Esophagus muscularis mucosa (tissue), 4 donors: ENCODE data around the gene CNTD1. TPM values are rescaled to one million over a fixed set of nuclear protein-coding genes. Genes with fewer than 3 reads are reported as not detected.

Experiments used
- DNase-seq: peaks from one replicate; pipeline ENCODE4 v3.0.0-alpha.2; 2017; ENCODE audit errors: extremely low spot score
- H3K27ac ChIP-seq, 4 donors: fragments of 200-600 bp; sonication (generic); replicated peaks in 1 of 4; 1 replicate in 3 of 4; 2 replicates in 1 of 4; pipeline ENCODE4 v1.5.1; 2016 to 2019; ENCODE audit warnings: mild to moderate bottlenecking in 1 of 4
- H3K27me3 ChIP-seq, 4 donors: fragments of 200-600 bp; sonication (generic); one replicate each; pipeline versions ENCODE4 v1.5.1 to v1.6.0; 2016 to 2019
- H3K36me3 ChIP-seq, 4 donors: fragments of 200-600 bp; sonication (generic); one replicate each; pipeline ENCODE4 v1.5.1; 2016 to 2019
- H3K4me1 ChIP-seq, 4 donors: fragments of 200-600 bp; sonication (generic); one replicate each; pipeline ENCODE4 v1.5.1; 2016 to 2019
- H3K4me3 ChIP-seq, 4 donors: fragments of 200-600 bp; sonication (generic); 1 replicate in 2 of 4; 2 replicates in 2 of 4; pipeline ENCODE4 v1.5.1; 2016 to 2019; ENCODE audit warnings: mild to moderate bottlenecking in 4 of 4, moderate library complexity in 1 of 4
- H3K9me3 ChIP-seq, 4 donors: fragments of 200-600 bp; sonication (generic); 1 replicate in 3 of 4; 2 replicates in 1 of 4; pipeline ENCODE4 v1.5.1; 2016 to 2019
- CTCF ChIP-seq, 3 experiments: fragments of 200-600 bp in 2 of 3; fragments of 450-650 bp in 1 of 3; sonication (generic) in 2 of 3; IDR thresholded peaks; one replicate each; pipeline ENCODE4 v1.5.1; 2017 to 2019; ENCODE audit warnings: antibody characterized with exemption in 3 of 3, mild to moderate bottlenecking in 2 of 3, moderate library complexity in 1 of 3
- EP300 ChIP-seq: sonication (generic); formaldehyde crosslinking; IDR thresholded peaks from one replicate; pipeline ENCODE4 v1.6.1; 2017; ENCODE audit warnings: antibody characterized with exemption
- POLR2A ChIP-seq: fragments of 450-650 bp; IDR thresholded peaks from one replicate; pipeline ENCODE4 v1.6.1; 2017; ENCODE audit warnings: antibody characterized with exemption, moderate library complexity, mild to moderate bottlenecking, low read depth
- POLR2AphosphoS5 ChIP-seq, 2 donors: sonication (generic); formaldehyde crosslinking; IDR thresholded peaks; one replicate each; pipeline ENCODE4 v1.6.1; 2017; ENCODE audit warnings: antibody characterized with exemption in 2 of 2
- WGBS: methylation state at CpG from one replicate; pipeline ENCODE4 v1.1.5; 2018; 5-methylcytosine and 5-hydroxymethylcytosine counted together
- intact Hi-C: fragments of 100-400 bp; cut with DNase I; formaldehyde crosslinking; loops from one replicate; pipeline ENCODE4 v1.15.1; 2023
- total RNA-seq, 4 donors: library from RNA; depleted of rRNA; stranded (reverse); fragments of >200 nt; gene quantifications; one replicate each; pipeline versions ENCODE4 v1.1.0 to v1.2.1, GENCODE V29; 2016

Gene CNTD1
- total RNA-seq, 4 donors from 2014 or later = 0.50 to 3.9 (median 0.57) TPM; not detected in 1

- H3K27ac ChIP-seq = no peak overlapping the region
- no peak for DNase-seq
- no peaks in the 10 kb centered on the region for H3K27me3 ChIP-seq
- WGBS = 72% methylated on average over 4 of the region's 4 CpGs
- H3K9me3 ChIP-seq = no peaks in the 10 kb centered on the region
- H3K4me3 ChIP-seq = no peak overlapping the region
- intact Hi-C loops = no loop called here
- H3K36me3 ChIP-seq = peaks cover 0 to 23% (median 14%) of the 10 kb centered on the region in 4 donors
- peaks cover 15 to 30% (median 28%) of the 10 kb centered on the region in 4 donors for H3K4me1 ChIP-seq
- TF ChIP-seq EP300 (no peak), CTCF (IDR thresholded peaks at IDR 0.05) (no peak), POLR2A (no peak), POLR2AphosphoS5 (IDR thresholded peaks at IDR 0.05) (no peak)
These were observed 3.6 kb upstream of the CNTD1 start for GRCh38 chr17:42795061-42795460.

GRCh38 chr17:42795465-42795864 is 3.2 kb upstream of the CNTD1 start:
- intact Hi-C loops = no loop called here
- WGBS = 87% methylated on average over 10 of the region's 10 CpGs
- H3K4me3 ChIP-seq = no peak overlapping the region
- no peaks in the 10 kb centered on the region for H3K9me3 ChIP-seq
- H3K27ac ChIP-seq = no peak overlapping the region
- TF ChIP-seq CTCF (IDR thresholded peaks at IDR 0.05) (no peak), POLR2A (no peak), EP300 (no peak), POLR2AphosphoS5 (IDR thresholded peaks at IDR 0.05) (no peak)
- peaks cover 0 to 23% (median 14%) of the 10 kb centered on the region in 4 donors for H3K36me3 ChIP-seq
- H3K27me3 ChIP-seq = no peaks in the 10 kb centered on the region
- peaks cover 15 to 30% (median 28%) of the 10 kb centered on the region in 4 donors for H3K4me1 ChIP-seq
- DNase-seq = no peak

- no peak for DNase-seq
- Histone ChIP-seq H3K36me3 (peaks cover 0 to 23% (median 14%) of the 10 kb centered on the region in 4 donors), H3K4me1 (peaks cover 15 to 30% (median 28%) of the 10 kb centered on the region in 4 donors), H3K4me3 (no peak overlapping the region), H3K27ac (no peak overlapping the region), H3K27me3 (no peaks in the 10 kb centered on the region), H3K9me3 (no peaks in the 10 kb centered on the region)
- intact Hi-C loops = no loop called here
- TF ChIP-seq POLR2A = no peak
- no peak for TF ChIP-seq POLR2AphosphoS5 (IDR thresholded peaks at IDR 0.05)
- TF ChIP-seq CTCF (IDR thresholded peaks at IDR 0.05) = no peak
- TF ChIP-seq EP300 = no peak
- WGBS = 92% methylated on average over 18 of the region's 18 CpGs
These were observed 2.4 kb upstream of the CNTD1 start for GRCh38 chr17:42796066-42796758.

- Histone ChIP-seq H3K4me1 (peaks cover 15 to 30% (median 28%) of the 10 kb centered on the region in 4 donors), H3K27ac (peak overlapping the region in 3 of 4 donors; percentile 80 to 81 (median 80)), H3K9me3 (no peaks in the 10 kb centered on the region), H3K4me3 (peak overlapping the region; percentile 72 to 94 (median 86)), H3K27me3 (no peaks in the 10 kb centered on the region), H3K36me3 (peaks cover 0 to 23% (median 14%) of the 10 kb centered on the region in 4 donors)
- no peak for DNase-seq
- 85% methylated on average over 10 of the region's 10 CpGs for WGBS
- TF ChIP-seq CTCF (IDR thresholded peaks at IDR 0.05) (no peak), EP300 (no peak), POLR2A (no peak), POLR2AphosphoS5 (IDR thresholded peaks at IDR 0.05) (no peak)
- intact Hi-C loops = no loop called here
These were observed 1.3 kb upstream of the CNTD1 start for GRCh38 chr17:42797067-42798007.
